GM18498 (cell line): ENCODE data around the gene VKORC1.

Source experiments
- ATAC-seq: cut with Tn5 transposase; IDR thresholded peaks from one replicate; pipeline ENCODE4 v1.9.1; 2021; ENCODE audit warnings: mild to moderate bottlenecking, moderate library complexity; ENCODE audit not compliant: unreplicated experiment

Gene VKORC1

DNA sequence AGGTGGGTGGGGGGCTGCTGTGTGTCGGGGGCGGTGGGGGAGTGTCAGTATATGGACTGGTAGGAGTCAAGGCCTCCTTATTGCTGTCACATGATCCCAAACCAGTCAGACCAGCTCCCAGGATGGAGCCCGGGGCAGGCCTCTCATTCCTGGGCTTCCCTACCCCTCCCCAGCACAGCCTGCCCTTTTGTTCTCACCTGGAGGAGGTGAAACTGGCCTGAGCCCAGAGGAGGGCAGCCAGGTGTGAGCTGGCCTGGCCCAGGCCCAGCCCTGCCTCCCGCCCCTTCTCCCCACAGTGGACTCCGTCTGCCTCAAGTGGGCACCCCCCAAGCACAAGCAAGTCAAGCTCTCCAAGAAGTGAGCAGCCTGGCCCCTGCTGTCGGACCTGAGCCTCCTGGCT lies 36.3 kb upstream of the VKORC1 start:
- ATAC-seq: no peak

DNA sequence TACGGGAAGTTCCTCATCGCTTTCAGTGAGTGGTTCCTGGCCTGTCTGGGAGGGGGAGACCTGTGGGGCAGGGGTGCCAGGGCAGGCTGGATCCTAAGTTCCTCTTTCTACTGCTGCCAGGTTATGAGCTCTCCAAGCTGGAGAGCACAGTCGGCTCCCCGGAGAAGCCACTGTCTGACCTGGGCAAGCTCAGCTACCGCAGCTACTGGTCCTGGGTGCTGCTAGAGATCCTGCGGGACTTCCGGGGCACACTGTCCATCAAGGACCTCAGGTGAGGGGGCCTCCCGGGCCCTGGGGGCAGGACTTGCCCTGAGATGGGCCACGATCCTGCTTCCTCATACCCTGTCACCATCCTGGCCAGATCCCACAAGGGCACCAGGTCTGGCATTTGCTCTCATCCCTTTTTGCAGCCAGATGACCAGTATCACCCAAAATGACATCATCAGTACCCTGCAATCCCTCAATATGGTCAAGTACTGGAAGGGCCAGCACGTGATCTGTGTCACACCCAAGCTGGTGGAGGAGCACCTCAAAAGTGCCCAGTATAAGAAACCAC lies 35.8 kb upstream of the VKORC1 start:
- no peak for ATAC-seq

GRCh38 chr16:31129568-31130335 lies 35.2 kb upstream of the VKORC1 start:
- ATAC-seq: no peak

GRCh38 chr16:31128711-31129567 lies 34.3 kb upstream of the VKORC1 start:
- no peak for ATAC-seq

GRCh38 chr16:31127182-31127581 lies 32.6 kb upstream of the VKORC1 start:
- ATAC-seq: no peak

- ATAC-seq: no peak
Measured at GRCh38 chr16:31125844-31126243, 31.2 kb upstream of the VKORC1 start.

GRCh38 chr16:31120129-31120528 lies 25.5 kb upstream of the VKORC1 start:
- ATAC-seq: no peak

GRCh38 chr16:31118223-31119155 lies 23.9 kb upstream of the VKORC1 start:
- ATAC-seq: no peak

- ATAC-seq: peak; percentile 93
Measured at GRCh38 chr16:31117384-31118222, 23.0 kb upstream of the VKORC1 start, which contains the start of gene KAT8. Gene KAT8, plus strand, starts transcription at chr16:31117664. Its CDS starts 18 bp downstream, at chr16:31117682.

DNA sequence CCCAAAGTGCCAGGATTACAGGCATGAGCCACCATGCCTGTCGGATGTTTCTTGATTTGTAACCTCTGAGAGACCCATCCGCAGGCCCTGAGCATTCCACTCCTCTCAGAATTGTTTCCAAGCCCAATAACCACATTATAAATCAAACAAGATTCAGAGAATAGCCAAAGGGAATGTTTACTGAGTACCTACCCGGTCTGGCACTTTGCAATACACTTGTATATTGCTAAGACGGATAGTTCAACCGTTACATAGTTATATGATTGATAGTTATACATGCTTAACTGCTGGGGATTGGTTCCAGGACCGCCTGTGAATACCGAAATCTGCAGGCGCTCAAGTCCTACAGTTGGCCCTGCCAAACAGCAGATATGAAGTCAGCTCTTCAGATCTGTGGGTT lies 19.9 kb upstream of the VKORC1 start:
- no peak for ATAC-seq

GRCh38 chr16:31113121-31114120 lies 18.8 kb upstream of the VKORC1 start:
- no peak for ATAC-seq

DNA sequence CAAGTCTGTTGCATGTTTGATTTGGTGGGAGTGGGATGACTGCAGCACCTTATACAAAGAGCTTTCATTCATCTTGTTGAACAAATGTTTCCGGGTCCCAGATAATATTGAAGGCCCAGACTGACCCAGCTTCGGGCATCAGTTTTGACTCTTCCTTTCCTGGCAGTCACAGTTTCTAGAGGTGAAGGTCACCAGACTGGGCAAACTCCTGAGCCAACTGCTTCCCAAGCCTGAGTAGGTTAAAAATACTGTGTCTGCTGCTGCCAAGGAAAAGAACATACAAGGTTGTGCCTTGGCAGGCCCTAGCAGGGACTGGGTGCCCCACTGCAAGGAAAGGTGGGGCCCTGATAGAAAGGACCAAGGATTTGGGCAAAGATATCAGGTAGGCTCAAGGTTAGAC lies 18.1 kb upstream of the VKORC1 start:
- ATAC-seq: no peak

- ATAC-seq: no peak
Measured at GRCh38 chr16:31111881-31112466, 17.4 kb upstream of the VKORC1 start.

DNA sequence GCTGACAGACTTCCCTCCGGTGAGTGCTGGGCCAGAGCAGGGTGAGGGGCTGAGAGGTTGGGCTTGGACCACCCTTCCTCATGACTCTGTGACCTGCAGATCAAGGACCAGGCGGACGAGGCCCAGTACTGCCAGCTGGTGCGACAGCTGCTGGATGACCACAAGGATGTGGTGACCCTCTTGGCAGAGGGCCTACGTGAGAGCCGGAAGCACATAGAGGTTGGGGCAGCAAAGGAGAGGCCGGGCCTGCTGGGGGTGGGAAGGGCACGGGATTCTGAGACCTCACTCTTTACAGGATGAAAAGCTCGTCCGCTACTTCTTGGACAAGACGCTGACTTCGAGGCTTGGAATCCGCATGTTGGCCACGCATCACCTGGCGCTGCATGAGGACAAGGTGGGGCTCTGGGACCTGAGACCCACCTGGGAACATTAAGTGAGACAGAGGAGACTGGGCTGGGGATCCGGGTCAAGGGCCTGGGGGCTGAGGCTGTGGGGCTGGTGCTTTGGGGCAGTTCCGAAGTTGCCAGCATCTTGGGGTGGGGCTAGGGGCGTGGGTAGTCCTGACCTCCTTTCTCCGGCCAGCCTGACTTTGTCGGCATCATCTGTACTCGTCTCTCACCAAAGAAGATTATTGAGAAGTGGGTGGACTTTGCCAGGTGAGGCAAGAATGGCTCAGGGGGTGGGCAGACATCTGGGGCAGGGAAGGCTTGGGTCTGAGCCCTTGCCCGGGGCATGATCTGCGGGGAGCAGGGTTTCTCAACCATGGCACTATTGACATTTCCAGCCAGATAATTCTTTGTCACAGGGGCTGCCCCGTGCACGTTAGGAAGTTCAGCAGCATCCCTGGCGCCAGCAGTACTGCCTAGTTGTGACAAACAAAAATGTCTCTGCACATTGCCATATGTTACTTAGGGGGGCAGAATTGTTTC lies 15.8 kb upstream of the VKORC1 start:
- no peak for ATAC-seq

GRCh38 chr16:31109622-31110021 lies 15.0 kb upstream of the VKORC1 start:
- ATAC-seq: no peak

DNA sequence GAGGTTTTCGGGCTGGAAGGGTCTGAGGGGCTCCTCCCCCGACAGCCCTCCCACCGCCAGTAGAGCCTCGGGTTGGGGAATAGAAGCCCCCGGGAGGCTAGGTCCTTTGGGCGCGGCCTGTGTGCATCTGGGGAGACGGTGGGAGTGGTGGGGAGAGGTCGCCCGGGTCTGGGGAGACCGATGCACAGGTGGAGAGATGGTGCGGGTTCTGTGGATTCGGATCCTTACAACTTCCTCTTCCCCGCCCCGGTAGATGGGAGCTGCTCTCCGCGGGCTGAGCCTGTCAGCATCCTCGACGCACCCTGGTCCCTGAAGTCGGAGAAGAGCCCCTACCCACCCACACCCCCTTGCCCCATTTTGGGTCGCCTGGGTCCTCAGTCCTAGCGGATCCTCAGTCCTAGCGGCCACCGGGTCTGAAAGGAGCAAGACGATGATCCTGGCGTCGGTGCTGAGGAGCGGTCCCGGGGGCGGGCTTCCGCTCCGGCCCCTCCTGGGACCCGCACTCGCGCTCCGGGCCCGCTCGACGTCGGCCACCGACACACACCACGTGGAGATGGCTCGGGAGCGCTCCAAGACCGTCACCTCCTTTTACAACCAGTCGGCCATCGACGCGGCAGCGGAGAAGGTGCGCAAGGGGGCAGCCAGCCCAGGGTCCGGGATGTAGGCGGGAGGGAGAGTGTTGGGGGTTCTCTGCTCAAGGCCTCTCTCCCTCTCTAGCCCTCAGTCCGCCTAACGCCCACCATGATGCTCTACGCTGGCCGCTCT lies 14.4 kb upstream of the VKORC1 start:
- no peak for ATAC-seq
